Esophagus squamous epithelium (tissue), 5 donors: Measurements from ENCODE around the gene RAPH1. TPM values are rescaled to one million over a fixed set of nuclear protein-coding genes. Genes with fewer than 3 reads are reported as not detected.
"Not testable (repeated sequence)": the region's sequence is repeated elsewhere in the genome, so short reads cannot be mapped to it uniquely, and the experiment has no call there.

Experiments
- DNase-seq: peaks from one replicate; lab custom pipeline; 2025; lab: John Stamatoyannopoulos, UW
- H3K27ac ChIP-seq, 4 donors: fragments of 200-600 bp; sonication (generic); one replicate each; pipeline ENCODE4 v1.5.1; 2016 to 2019; ENCODE audit warnings: mild to moderate bottlenecking in 1 of 4
- H3K27me3 ChIP-seq, 4 donors: fragments of 200-600 bp; sonication (generic); 1 replicate in 3 of 4; 2 replicates in 1 of 4; pipeline versions ENCODE4 v1.5.1 to v1.6.0; 2017 to 2021; ENCODE audit warnings: antibody characterized with exemption in 1 of 4
- H3K36me3 ChIP-seq, 3 donors: fragments of 200-600 bp; sonication (generic); one replicate each; pipeline ENCODE4 v1.5.1; 2016 to 2019
- H3K4me1 ChIP-seq, 3 donors: fragments of 200-600 bp; sonication (generic); one replicate each; pipeline ENCODE4 v1.5.1; 2017 to 2019
- H3K4me3 ChIP-seq, 4 donors: fragments of 200-600 bp; sonication (generic); 1 replicate in 3 of 4; 2 replicates in 1 of 4; pipeline ENCODE4 v1.5.1; 2016 to 2019; ENCODE audit warnings: mild to moderate bottlenecking in 2 of 4, moderate library complexity in 1 of 4
- H3K9me3 ChIP-seq, 3 donors: fragments of 200-600 bp; sonication (generic); one replicate each; pipeline ENCODE4 v1.5.1; 2016 to 2019
- CTCF ChIP-seq, 6 experiments: fragments of 450-650 bp in 4 of 6; fragments of 200-600 bp in 2 of 6; sonication (generic) in 2 of 6; IDR thresholded peaks; one replicate each; pipeline ENCODE4 v1.5.1; 2016 to 2019; ENCODE audit warnings: antibody characterized with exemption in 6 of 6, mild to moderate bottlenecking in 4 of 6, moderate library complexity in 4 of 6
- POLR2A ChIP-seq, 4 donors: fragments of 450-650 bp; IDR thresholded peaks; one replicate each; pipeline ENCODE4 v1.6.1; 2017; ENCODE audit warnings: antibody characterized with exemption in 4 of 4, mild to moderate bottlenecking in 4 of 4, moderate library complexity in 3 of 4
- WGBS, 2 donors: methylation state at CpG; one replicate each; pipeline ENCODE4 v1.1.5; 2018; 5-methylcytosine and 5-hydroxymethylcytosine counted together
- intact Hi-C: fragments of 100-400 bp; cut with DNase I; formaldehyde crosslinking; loops from one replicate; pipeline ENCODE4 v1.15.0; 2022
- total RNA-seq, 4 donors: library from RNA; depleted of rRNA; stranded (reverse); fragments of >200 nt; gene quantifications; one replicate each; pipeline ENCODE4 v1.1.0, GENCODE V29; 2016
- donor health status: DM: yes; HTN: yes; CAD: no.

Gene RAPH1
- total RNA-seq, 4 donors from 2014 or later = 10.6 to 105 (median 26.0) TPM

DNA sequence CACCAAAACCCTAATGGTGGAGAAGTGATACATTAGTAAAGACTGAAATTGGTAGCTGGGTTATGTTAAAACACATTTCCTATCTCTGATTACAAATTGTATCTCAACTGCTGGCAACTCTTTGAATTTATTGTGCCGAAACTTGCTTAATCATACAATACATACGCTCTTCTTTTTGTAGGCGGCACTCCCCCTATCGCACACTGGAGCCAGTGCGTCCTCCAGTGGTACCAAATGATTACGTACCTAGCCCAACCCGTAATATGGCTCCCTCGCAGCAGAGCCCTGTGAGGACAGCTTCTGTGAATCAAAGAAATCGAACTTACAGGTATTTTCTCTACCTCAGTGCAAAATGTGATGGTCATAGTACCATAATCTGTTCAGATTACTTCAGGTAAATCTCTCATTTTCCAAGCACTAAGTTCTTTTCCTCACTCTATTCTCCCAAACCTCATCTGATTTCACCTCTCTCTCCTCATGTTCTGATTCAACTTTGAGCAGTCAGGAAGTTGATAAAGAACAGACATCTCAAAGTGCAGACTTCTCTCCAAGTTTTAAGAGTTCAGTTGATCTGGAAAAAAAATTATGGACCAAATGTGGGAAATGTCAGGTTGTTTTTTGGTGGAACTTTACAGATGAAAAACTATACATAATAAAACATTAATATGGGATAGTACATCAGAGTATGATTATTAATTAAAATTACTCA, 140.4 kb downstream of the RAPH1 start:
- intact Hi-C loops = no loop called here
- WGBS, 2 donors = 95% methylated on average over 9 of the region's 9 CpGs
- TF ChIP-seq CTCF (IDR thresholded peaks at IDR 0.05) (no peak), POLR2A (IDR thresholded peaks at IDR 0.05) (no peak)
- no peaks in the 10 kb centered on the region for H3K9me3 ChIP-seq
- no peak overlapping the region for H3K27ac ChIP-seq
- DNase-seq = no peak
- H3K36me3 ChIP-seq = peaks cover 0 to 22% (median 0%) of the 10 kb centered on the region in 3 donors
- H3K4me1 ChIP-seq = no peaks in the 10 kb centered on the region
- no peak overlapping the region for H3K4me3 ChIP-seq
- no peaks in the 10 kb centered on the region for H3K27me3 ChIP-seq

GRCh38 chr2:203388153-203388552, 146.9 kb downstream of the RAPH1 start:
- H3K4me1 ChIP-seq, H3K27ac ChIP-seq, intact Hi-C loops, H3K27me3 ChIP-seq, H3K4me3 ChIP-seq, H3K36me3 ChIP-seq, H3K9me3 ChIP-seq, DNase-seq: not testable (repeated sequence)
- WGBS, 2 donors = 90 to 93% methylated on average over 6 of the region's 6 CpGs

DNA sequence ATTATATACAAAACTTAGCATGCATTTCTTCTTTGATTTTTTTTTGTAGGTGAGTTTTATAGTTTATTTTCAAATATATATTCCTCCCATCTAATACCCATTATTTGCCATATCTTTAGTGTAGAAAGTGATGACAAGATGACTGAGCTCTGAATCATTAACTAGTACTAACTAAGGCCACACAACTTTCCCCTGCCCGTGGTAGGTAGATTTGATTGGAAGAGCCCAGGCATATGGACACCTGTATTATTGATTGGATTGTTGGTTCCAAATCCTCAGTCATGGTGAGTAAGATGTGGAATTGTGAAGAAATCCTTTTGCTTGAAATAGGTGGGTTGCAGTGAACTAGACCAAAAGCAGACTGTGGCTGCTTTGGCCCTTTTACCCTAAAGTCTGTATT, 152.1 kb downstream of the RAPH1 start:
- intact Hi-C loops = no loop called here
- H3K4me1 ChIP-seq = no peaks in the 10 kb centered on the region
- no peaks in the 10 kb centered on the region for H3K9me3 ChIP-seq
- 62 to 100% methylated on average over 1 of the region's 1 CpG for WGBS, 2 donors
- no peaks in the 10 kb centered on the region for H3K27me3 ChIP-seq
- TF ChIP-seq CTCF (IDR thresholded peaks at IDR 0.05) (no peak), POLR2A (IDR thresholded peaks at IDR 0.05) (no peak)
- no peaks in the 10 kb centered on the region for H3K36me3 ChIP-seq
- no peak overlapping the region for H3K4me3 ChIP-seq
- DNase-seq = no peak
- H3K27ac ChIP-seq = no peak overlapping the region

GRCh38 chr2:203379156-203379555, 155.9 kb downstream of the RAPH1 start:
- Histone ChIP-seq H3K9me3 (no peaks in the 10 kb centered on the region), H3K27ac (no peak overlapping the region), H3K4me1 (no peaks in the 10 kb centered on the region), H3K36me3 (no peaks in the 10 kb centered on the region), H3K27me3 (no peaks in the 10 kb centered on the region), H3K4me3 (no peak overlapping the region)
- intact Hi-C loops = no loop called here
- no peak for TF ChIP-seq CTCF (IDR thresholded peaks at IDR 0.05)
- TF ChIP-seq POLR2A (IDR thresholded peaks at IDR 0.05) = no peak
- WGBS, 2 donors = 94 to 97% methylated on average over 3 of the region's 3 CpGs
- no peak for DNase-seq

DNA sequence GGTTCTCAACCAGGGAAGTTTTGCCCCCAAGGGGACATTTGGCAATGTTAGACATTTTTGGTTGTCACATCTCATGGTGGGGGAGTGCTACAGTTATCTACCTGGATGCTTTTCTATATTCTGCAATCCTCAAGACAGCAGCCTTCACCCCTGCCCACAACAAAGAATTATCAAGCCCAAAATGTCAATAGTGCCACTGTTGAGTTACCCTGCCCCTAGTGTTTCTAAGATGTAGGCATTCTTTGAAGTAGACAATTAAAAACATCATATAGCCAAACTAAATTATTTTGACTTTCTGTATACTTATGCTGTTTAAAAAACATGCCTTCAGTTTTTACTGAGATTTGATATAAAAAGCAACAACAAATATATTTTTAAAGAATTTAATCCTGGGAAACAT, 158.9 kb downstream of the RAPH1 start:
- no peak overlapping the region for H3K4me3 ChIP-seq
- no peak for TF ChIP-seq CTCF (IDR thresholded peaks at IDR 0.05)
- no peak for TF ChIP-seq POLR2A (IDR thresholded peaks at IDR 0.05)
- intact Hi-C loops = no loop called here
- no peak overlapping the region for H3K27ac ChIP-seq
- no peaks in the 10 kb centered on the region for H3K27me3 ChIP-seq
- H3K4me1 ChIP-seq = no peaks in the 10 kb centered on the region
- H3K9me3 ChIP-seq = no peaks in the 10 kb centered on the region
- peaks cover 0 to 3% (median 0%) of the 10 kb centered on the region in 3 donors for H3K36me3 ChIP-seq
- no peak for DNase-seq

GRCh38 chr2:203372706-203373105, 162.4 kb downstream of the RAPH1 start:
- H3K27ac ChIP-seq, H3K36me3 ChIP-seq, H3K4me3 ChIP-seq, H3K27me3 ChIP-seq, H3K9me3 ChIP-seq, DNase-seq, intact Hi-C loops, H3K4me1 ChIP-seq: not testable (repeated sequence)
- no CpG with 5 or more reads among the region's 31 CpGs for WGBS, 2 donors
